ENCODE data around the gene GPR39. TPM values are rescaled to one million over a fixed set of nuclear protein-coding genes. Genes with fewer than 3 reads are reported as not detected.
"Not testable (repeated sequence)": the region's sequence is repeated elsewhere in the genome, so short reads cannot be mapped to it uniquely, and the experiment has no call there.

GPR39 gene
- total RNA-seq, 1 donor, result 3.6 TPM

DNA sequence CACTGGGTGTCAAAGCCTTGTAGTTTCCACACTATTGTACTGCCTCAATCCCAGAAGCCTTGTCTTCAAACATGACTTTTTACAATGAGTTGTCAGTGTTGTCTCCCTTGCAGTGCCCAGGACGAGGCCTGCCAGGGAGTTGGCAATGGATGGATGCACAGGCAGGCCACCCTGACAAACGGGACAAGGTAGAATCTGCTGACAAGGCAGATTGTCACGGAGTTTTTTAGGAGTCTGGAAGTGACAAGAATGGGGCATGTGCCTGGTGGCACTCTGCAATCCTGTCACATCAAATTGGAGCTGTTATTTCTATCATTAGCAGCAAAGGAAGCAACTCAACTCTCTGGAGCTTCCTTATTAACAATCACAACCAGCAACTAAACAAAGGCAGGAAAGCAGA lies 25.2 kb upstream of the GPR39 start:
- H3K4me1 ChIP-seq (ENCODE audit: insufficient read depth, low read length), result no peaks in the 10 kb centered on the region
- no peak overlapping the region for H3K4me2 ChIP-seq (ENCODE audit: insufficient read depth, low read length)
- H3K79me2 ChIP-seq (ENCODE audit: insufficient read depth, low read length), result no peaks in the 10 kb centered on the region
- H3K27me3 ChIP-seq (ENCODE audit: insufficient read depth, low read length), result no peaks in the 10 kb centered on the region
- H4K20me1 ChIP-seq (ENCODE audit: insufficient read depth, low read length), result no peaks in the 10 kb centered on the region
- no peak overlapping the region for H3K27ac ChIP-seq (ENCODE audit: low read depth, low read length)
- DNase-seq (ENCODE audit: insufficient read length, low spot score, missing footprints), result no peak
- no peaks in the 10 kb centered on the region for H3K36me3 ChIP-seq (ENCODE audit: insufficient read depth, low read length)
- H3K4me3 ChIP-seq (ENCODE audit: insufficient read depth, low read length), result no peak overlapping the region
- H3K9me3 ChIP-seq (ENCODE audit: low read depth, low read length), result no peaks in the 10 kb centered on the region
- no peak overlapping the region for H2AFZ ChIP-seq (ENCODE audit: low read length)
- TF ChIP-seq, protein P1, sequence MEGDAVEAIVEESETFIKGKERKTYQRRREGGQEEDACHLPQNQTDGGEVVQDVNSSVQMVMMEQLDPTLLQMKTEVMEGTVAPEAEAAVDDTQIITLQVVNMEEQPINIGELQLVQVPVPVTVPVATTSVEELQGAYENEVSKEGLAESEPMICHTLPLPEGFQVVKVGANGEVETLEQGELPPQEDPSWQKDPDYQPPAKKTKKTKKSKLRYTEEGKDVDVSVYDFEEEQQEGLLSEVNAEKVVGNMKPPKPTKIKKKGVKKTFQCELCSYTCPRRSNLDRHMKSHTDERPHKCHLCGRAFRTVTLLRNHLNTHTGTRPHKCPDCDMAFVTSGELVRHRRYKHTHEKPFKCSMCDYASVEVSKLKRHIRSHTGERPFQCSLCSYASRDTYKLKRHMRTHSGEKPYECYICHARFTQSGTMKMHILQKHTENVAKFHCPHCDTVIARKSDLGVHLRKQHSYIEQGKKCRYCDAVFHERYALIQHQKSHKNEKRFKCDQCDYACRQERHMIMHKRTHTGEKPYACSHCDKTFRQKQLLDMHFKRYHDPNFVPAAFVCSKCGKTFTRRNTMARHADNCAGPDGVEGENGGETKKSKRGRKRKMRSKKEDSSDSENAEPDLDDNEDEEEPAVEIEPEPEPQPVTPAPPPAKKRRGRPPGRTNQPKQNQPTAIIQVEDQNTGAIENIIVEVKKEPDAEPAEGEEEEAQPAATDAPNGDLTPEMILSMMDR (IDR thresholded peaks at IDR 0.05; ENCODE audit: extremely low read depth, low read depth, low read length), result no peak

DNA sequence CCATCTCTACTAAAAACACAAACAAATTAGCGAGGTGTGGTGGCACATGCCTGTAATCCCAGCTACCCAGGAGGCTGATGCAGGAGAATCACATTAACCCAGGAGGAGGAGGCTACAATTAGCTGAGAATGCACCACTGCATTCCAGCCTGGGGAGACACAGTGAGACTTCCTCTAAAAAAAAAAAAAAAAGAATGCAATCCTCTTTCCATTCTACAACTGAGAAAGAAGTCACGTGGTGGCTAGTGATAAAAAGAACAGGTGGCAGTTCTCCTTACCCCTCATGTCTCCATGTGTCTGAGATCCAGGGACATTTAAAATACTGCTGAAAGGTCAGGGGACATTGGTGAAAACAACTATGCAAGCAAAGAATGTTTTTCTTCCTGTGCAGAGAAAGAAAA lies 24.4 kb upstream of the GPR39 start:
- Histone ChIP-seq H3K4me2 (ENCODE audit: insufficient read depth, low read length) (no peak overlapping the region), H2AFZ (ENCODE audit: low read length) (no peak overlapping the region), H3K4me1 (ENCODE audit: insufficient read depth, low read length) (no peaks in the 10 kb centered on the region), H3K27me3 (ENCODE audit: insufficient read depth, low read length) (no peaks in the 10 kb centered on the region), H3K27ac (ENCODE audit: low read depth, low read length) (no peak overlapping the region), H3K9me3 (ENCODE audit: low read depth, low read length) (no peaks in the 10 kb centered on the region), H4K20me1 (ENCODE audit: insufficient read depth, low read length) (no peaks in the 10 kb centered on the region), H3K36me3 (ENCODE audit: insufficient read depth, low read length) (no peaks in the 10 kb centered on the region), H3K79me2 (ENCODE audit: insufficient read depth, low read length) (no peaks in the 10 kb centered on the region), H3K4me3 (ENCODE audit: insufficient read depth, low read length) (no peak overlapping the region)
- DNase-seq (ENCODE audit: insufficient read length, low spot score, missing footprints), result no peak
- TF ChIP-seq, protein P1 (IDR thresholded peaks at IDR 0.05; ENCODE audit: extremely low read depth, low read depth, low read length), result no peak

DNA sequence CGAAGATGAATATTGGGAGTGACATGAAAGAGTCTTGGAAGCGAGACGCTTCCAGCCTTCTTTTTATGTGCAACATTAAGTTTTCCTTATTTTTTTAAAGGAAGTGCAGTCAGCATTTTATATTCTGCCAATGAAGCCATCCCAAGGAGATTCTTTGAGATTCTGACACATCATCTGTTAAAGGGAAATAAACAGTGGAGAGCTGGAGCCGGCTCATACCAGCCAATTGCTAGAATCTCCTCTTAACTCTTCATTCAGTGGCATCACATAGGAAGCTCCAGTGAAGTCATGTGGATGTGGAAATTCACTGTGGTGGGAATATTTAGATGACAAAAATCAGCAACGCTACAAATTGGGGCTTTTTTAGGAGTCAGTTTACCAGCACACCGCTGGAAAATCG lies 23.7 kb upstream of the GPR39 start:
- H3K4me2 ChIP-seq (ENCODE audit: insufficient read depth, low read length), result no peak overlapping the region
- H3K79me2 ChIP-seq (ENCODE audit: insufficient read depth, low read length), result no peaks in the 10 kb centered on the region
- DNase-seq (ENCODE audit: insufficient read length, low spot score, missing footprints), result no peak
- no peak overlapping the region for H3K4me3 ChIP-seq (ENCODE audit: insufficient read depth, low read length)
- no peak overlapping the region for H3K27ac ChIP-seq (ENCODE audit: low read depth, low read length)
- no peaks in the 10 kb centered on the region for H3K36me3 ChIP-seq (ENCODE audit: insufficient read depth, low read length)
- no peaks in the 10 kb centered on the region for H3K4me1 ChIP-seq (ENCODE audit: insufficient read depth, low read length)
- no peak overlapping the region for H2AFZ ChIP-seq (ENCODE audit: low read length)
- TF ChIP-seq, protein P1 (IDR thresholded peaks at IDR 0.05; ENCODE audit: extremely low read depth, low read depth, low read length), result no peak
- H4K20me1 ChIP-seq (ENCODE audit: insufficient read depth, low read length), result no peaks in the 10 kb centered on the region
- no peaks in the 10 kb centered on the region for H3K27me3 ChIP-seq (ENCODE audit: insufficient read depth, low read length)
- H3K9me3 ChIP-seq (ENCODE audit: low read depth, low read length), result no peaks in the 10 kb centered on the region

DNA sequence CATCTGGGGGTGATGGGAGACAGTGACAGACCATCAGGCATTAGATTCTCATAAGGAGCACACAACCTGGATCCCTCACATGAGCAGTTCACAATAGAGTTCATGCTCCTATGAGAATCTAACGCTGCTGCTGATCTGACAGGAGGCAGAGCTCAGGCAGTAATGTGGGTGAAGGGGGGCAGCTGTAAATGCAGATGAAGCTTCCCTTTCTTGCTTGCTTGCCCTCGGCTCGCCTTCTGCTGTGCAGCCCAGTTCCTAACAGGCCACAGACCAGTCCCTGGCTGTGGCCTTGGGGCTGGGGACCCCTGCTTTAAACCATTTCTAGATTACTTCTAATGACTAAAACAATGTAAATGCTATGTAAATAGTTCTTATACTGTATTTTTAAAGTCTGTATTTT lies 19.6 kb upstream of the GPR39 start:
- DNase-seq (ENCODE audit: insufficient read length, low spot score, missing footprints); H3K4me1 ChIP-seq (ENCODE audit: insufficient read depth, low read length); H3K36me3 ChIP-seq (ENCODE audit: insufficient read depth, low read length); H3K27ac ChIP-seq (ENCODE audit: low read depth, low read length); H2AFZ ChIP-seq (ENCODE audit: low read length); H3K79me2 ChIP-seq (ENCODE audit: insufficient read depth, low read length); H3K4me2 ChIP-seq (ENCODE audit: insufficient read depth, low read length); H3K27me3 ChIP-seq (ENCODE audit: insufficient read depth, low read length); H3K4me3 ChIP-seq (ENCODE audit: insufficient read depth, low read length); H3K9me3 ChIP-seq (ENCODE audit: low read depth, low read length); H4K20me1 ChIP-seq (ENCODE audit: insufficient read depth, low read length): not testable (repeated sequence)
